PFSK-1 (cell line): Measurements from ENCODE around the gene FRAT1.

ENCODE experiments used
- FOXP2 ChIP-seq: optimal IDR thresholded peaks from 2 replicates; pipeline ENCODE3; 2011; ENCODE audit warnings: borderline replicate concordance, control low read depth, inconsistent platforms; ENCODE audit not compliant: insufficient read depth; ENCODE audit errors: extremely low read length, extremely low read depth
- POLR2AphosphoS5 ChIP-seq: IDR thresholded peaks from 2 replicates; pipeline ENCODE4 v1.6.1; 2012; ENCODE audit warnings: low read depth, mild to moderate bottlenecking, control low read depth, low read length, moderate library complexity
- SIN3A ChIP-seq: IDR thresholded peaks from 2 replicates; pipeline ENCODE4 v1.6.1; 2012; ENCODE audit warnings: mild to moderate bottlenecking, low read length, moderate library complexity, borderline replicate concordance; ENCODE audit not compliant: insufficient read depth
- TAF1 ChIP-seq: IDR thresholded peaks from 2 replicates; pipeline ENCODE4 v1.6.1; 2012; ENCODE audit warnings: low read length, control low read depth, borderline replicate concordance; ENCODE audit not compliant: insufficient read depth
- TF ChIP-seq, protein P1 (sequence below), 2 experiments: IDR thresholded peaks; 2 replicates each; pipeline versions ENCODE4 v1.6.1 to v1.8.0; 2011 to 2012; ENCODE audit warnings: low read depth in 2 of 2, low read length in 2 of 2, control low read depth in 1 of 2, inconsistent platforms in 1 of 2, mild to moderate bottlenecking in 1 of 2, moderate library complexity in 1 of 2; ENCODE audit not compliant: insufficient read depth in 1 of 2

DNA sequence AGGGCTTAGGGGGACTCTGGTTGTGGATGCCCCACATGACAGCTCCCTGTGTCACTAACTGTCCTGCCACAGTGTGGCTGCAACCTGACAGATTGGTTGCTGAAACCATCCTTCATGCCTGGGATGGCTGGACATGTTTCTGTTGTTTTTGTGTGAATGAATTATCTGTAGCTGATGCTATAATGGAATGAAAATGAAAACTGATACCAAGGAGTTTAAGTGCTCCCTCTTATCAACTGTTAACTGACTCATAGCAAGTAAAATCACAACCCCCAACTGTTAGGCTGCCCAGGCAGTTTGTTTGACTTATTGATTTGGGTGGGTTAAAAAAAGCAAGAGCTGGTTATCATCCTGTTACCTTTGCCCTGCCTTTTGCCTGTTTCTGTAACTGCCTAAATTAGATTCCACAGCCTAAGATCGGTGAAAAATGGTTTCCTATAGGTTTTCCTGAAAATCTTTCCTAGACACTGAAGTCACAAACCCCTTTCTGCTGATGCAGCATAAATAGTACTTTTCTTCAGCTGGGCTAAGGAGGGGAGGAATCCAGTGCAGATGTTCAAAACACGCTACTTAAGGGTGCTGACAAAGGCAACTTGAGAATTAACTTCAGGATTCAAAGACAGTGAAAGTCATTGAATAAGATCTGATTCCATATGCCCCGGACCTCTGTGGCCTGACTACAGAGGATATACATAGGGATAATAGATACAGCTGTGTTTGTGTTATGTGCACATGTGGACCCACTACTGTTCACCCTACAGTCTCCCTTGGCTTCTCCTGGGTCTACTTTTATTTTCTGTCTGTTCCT is 9.8 kb downstream of the FRAT1 start:
- TF ChIP-seq POLR2AphosphoS5 (no peak), TAF1 (no peak), SIN3A (no peak), FOXP2 (no peak)
- TF ChIP-seq, protein P1, sequence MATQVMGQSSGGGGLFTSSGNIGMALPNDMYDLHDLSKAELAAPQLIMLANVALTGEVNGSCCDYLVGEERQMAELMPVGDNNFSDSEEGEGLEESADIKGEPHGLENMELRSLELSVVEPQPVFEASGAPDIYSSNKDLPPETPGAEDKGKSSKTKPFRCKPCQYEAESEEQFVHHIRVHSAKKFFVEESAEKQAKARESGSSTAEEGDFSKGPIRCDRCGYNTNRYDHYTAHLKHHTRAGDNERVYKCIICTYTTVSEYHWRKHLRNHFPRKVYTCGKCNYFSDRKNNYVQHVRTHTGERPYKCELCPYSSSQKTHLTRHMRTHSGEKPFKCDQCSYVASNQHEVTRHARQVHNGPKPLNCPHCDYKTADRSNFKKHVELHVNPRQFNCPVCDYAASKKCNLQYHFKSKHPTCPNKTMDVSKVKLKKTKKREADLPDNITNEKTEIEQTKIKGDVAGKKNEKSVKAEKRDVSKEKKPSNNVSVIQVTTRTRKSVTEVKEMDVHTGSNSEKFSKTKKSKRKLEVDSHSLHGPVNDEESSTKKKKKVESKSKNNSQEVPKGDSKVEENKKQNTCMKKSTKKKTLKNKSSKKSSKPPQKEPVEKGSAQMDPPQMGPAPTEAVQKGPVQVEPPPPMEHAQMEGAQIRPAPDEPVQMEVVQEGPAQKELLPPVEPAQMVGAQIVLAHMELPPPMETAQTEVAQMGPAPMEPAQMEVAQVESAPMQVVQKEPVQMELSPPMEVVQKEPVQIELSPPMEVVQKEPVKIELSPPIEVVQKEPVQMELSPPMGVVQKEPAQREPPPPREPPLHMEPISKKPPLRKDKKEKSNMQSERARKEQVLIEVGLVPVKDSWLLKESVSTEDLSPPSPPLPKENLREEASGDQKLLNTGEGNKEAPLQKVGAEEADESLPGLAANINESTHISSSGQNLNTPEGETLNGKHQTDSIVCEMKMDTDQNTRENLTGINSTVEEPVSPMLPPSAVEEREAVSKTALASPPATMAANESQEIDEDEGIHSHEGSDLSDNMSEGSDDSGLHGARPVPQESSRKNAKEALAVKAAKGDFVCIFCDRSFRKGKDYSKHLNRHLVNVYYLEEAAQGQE (IDR thresholded peaks at IDR 0.05; ENCODE audit: insufficient read depth in 1 of 2, low read depth in 2 of 2, low read length in 2 of 2) = no peak
